T-cell (primary cell): ENCODE measurements around the gene THY1. TPM values are rescaled to one million over a fixed set of nuclear protein-coding genes. Genes with fewer than 3 reads are reported as not detected.

Experiments used
- ATAC-seq, 4 experiments: fragments of 200-7000 bp in 3 of 4; fragments of 150-1000 bp in 1 of 4; cut with Tn5 transposase; replicated peaks in 1 of 4; 1 replicate in 3 of 4; 2 replicates in 1 of 4; pipeline ENCODE4 v1.10.0; 2021; ENCODE audit warnings: moderate library complexity in 3 of 4, mild to moderate bottlenecking in 2 of 4, moderate number of reproducible peaks in 1 of 4
- CTCF ChIA-PET, 2 donors: fragments of 300-600 bp; sonication (Branson Sonifier 250); formaldehyde crosslinking; loops; one replicate each; lab custom pipeline; 2022; ENCODE audit warnings: antibody characterized with exemption in 2 of 2; lab: Charles Lee
- POLR2A ChIA-PET, 2 donors: fragments of 300-600 bp; sonication (Branson Sonifier 250); formaldehyde crosslinking; loops; one replicate each; lab custom pipeline; 2022; ENCODE audit warnings: antibody characterized with exemption in 2 of 2; lab: Charles Lee
- DNase-seq, 35 experiments: peaks; one replicate each; pipeline versions ENCODE4 v3.0.0 to v3.0.0-alpha.2; 2013 to 2023
- H3K27ac ChIP-seq: one replicate; pipeline ENCODE4 v1.5.1; 2013; ENCODE audit warnings: low read length
- H3K27me3 ChIP-seq, 2 experiments: replicated peaks in 1 of 2; 1 replicate in 1 of 2; 2 replicates in 1 of 2; pipeline versions ENCODE4 v1.6.1 to v1.7.0; 2013; ENCODE audit warnings: low read length in 1 of 2, mixed read lengths in 1 of 2; ENCODE audit not compliant: control insufficient read depth in 2 of 2, insufficient read depth in 2 of 2; ENCODE audit errors: extremely low read depth in 1 of 2
- H3K36me3 ChIP-seq, 2 donors: 1 replicate in 1 of 2; 2 replicates in 1 of 2; pipeline versions ENCODE4 v1.6.1 to v1.7.0; 2013; ENCODE audit warnings: low read length in 1 of 2; ENCODE audit not compliant: control insufficient read depth in 2 of 2, insufficient read depth in 1 of 2; ENCODE audit errors: extremely low read depth in 1 of 2
- H3K4me1 ChIP-seq, 2 experiments: 1 replicate in 1 of 2; 2 replicates in 1 of 2; pipeline versions ENCODE4 v1.6.1 to v1.7.0; 2013; ENCODE audit warnings: low read length in 2 of 2, mixed read lengths in 1 of 2; ENCODE audit not compliant: insufficient read depth in 2 of 2, control insufficient read depth in 1 of 2; ENCODE audit errors: extremely low read depth in 1 of 2
- H3K4me3 ChIP-seq, 2 donors: 1 replicate in 1 of 2; 2 replicates in 1 of 2; pipeline versions ENCODE4 v1.5.1 to v1.7.0; 2013; ENCODE audit warnings: mild to moderate bottlenecking in 2 of 2, low read length in 1 of 2, moderate library complexity in 1 of 2; ENCODE audit not compliant: control insufficient read depth in 1 of 2; ENCODE audit errors: extremely low read depth in 1 of 2
- H3K9me3 ChIP-seq: 2 replicates; pipeline ENCODE4 v1.7.0; 2013
- H3K27ac Mint-ChIP-seq, 2 donors: one replicate each; pipeline ENCODE4 v1.8.0; 2020 to 2021; ENCODE audit warnings: mild to moderate bottlenecking in 2 of 2, mixed read lengths in 2 of 2
- H3K27me3 Mint-ChIP-seq, 2 donors: one replicate each; pipeline ENCODE4 v1.8.0; 2021 to 2022; ENCODE audit warnings: mixed read lengths in 2 of 2
- H3K36me3 Mint-ChIP-seq: one replicate; pipeline ENCODE4 v1.8.0; 2021; ENCODE audit warnings: mixed read lengths
- H3K4me1 Mint-ChIP-seq, 3 donors: one replicate each; pipeline ENCODE4 v1.8.0; 2020 to 2022; ENCODE audit warnings: mixed read lengths in 3 of 3, mild to moderate bottlenecking in 1 of 3
- H3K4me3 Mint-ChIP-seq, 3 donors: one replicate each; pipeline ENCODE4 v1.8.0; 2020 to 2022; ENCODE audit warnings: mild to moderate bottlenecking in 3 of 3, mixed read lengths in 3 of 3, moderate library complexity in 3 of 3
- H3K9me3 Mint-ChIP-seq, 3 donors: one replicate each; pipeline ENCODE4 v1.8.0; 2020 to 2022; ENCODE audit warnings: mixed read lengths in 3 of 3
- WGBS: methylation state at CpG from one replicate; pipeline ENCODE4 v1.1.5; 2013; ENCODE audit warnings: missing lambda C conversion rate; ENCODE audit not compliant: insufficient coverage; 5-methylcytosine and 5-hydroxymethylcytosine counted together
- total RNA-seq, 35 experiments: library from RNA in 6 of 35; stranded (reverse) in 6 of 35; fragments of 120-200 nt in 1 of 35; gene quantifications; one replicate each; pipeline versions ENCODE4 v1.2.1 to v1.2.4 and lab custom pipeline; 2013 to 2026

Gene THY1
- total RNA-seq, 5 donors from 2014 or later (not counting 1 experiment from before 2014, with no cell fraction given) = 0.44 to 0.76 (median 0.48) TPM; not detected in 1

DNA sequence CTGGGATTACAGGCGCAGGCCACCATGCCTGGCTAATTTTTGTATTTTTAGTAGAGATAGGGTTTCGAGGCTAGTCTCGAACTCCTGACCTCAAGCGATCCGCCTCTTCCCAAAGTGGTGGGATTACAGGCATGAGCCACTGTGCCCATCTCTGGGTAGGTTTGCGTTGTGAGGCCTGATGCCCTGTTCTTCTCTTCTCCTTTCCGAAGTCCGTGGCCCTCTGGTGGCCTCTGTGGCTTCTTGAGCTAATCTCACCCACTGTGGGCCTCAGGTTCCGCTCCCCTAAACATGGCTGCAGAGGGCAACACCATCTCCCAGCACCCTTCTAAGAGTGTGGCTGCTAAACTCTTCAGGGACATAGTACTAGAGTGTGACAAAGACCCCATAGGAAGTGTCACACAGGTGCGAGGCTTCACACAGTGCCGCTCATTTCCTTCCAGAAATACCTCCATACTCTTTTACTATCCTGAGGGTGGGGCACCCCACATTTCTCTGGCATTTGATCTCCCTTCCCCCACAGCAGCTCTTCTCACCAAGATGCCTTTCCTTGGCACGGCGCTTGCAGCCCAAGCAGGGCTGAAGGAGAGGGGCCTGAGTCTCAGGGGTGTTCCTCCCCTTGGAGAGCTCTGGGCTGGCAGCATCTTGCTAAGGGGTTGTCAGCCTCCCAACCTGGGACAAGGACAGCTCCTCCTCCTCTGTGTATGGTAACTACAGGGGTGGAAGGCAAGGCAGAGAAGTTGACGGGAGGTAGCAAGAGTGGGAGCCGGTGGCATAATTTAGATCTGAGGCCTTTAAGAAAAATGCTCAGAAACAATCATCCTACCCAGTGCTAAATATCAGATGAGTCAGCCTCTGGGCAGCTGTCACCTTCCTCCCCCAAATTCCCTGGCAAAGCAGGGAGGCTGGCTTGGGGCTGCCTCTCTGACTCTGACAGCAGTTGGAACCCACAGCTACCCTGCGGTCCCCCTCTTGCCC, 6.1 kb downstream of the THY1 start:
- H3K4me3 Mint-ChIP-seq = no peak overlapping the region
- H3K4me1 ChIP-seq = peaks cover 0 to 2% of the 10 kb centered on the region in 2 experiments
- H3K27me3 ChIP-seq = peaks cover 5 to 52% of the 10 kb centered on the region in 2 experiments
- H3K4me1 Mint-ChIP-seq = peaks cover 2 to 6% (median 6%) of the 10 kb centered on the region in 3 donors
- ATAC-seq = no peak
- ChIA-PET POLR2A (no interaction called here), CTCF (no interaction called here)
- 93% methylated on average over 7 of the region's 16 CpGs for WGBS
- H3K27ac Mint-ChIP-seq = no peak overlapping the region
- no peaks in the 10 kb centered on the region for H3K36me3 ChIP-seq
- peaks cover 37 to 38% of the 10 kb centered on the region in 2 donors for H3K27me3 Mint-ChIP-seq
- no peak overlapping the region for H3K4me3 ChIP-seq
- peaks cover 0 to 8% (median 4%) of the 10 kb centered on the region in 3 donors for H3K9me3 Mint-ChIP-seq
- no peaks in the 10 kb centered on the region for H3K9me3 ChIP-seq
- H3K36me3 Mint-ChIP-seq = no peaks in the 10 kb centered on the region
- H3K27ac ChIP-seq = no peak overlapping the region
- DNase-seq = no peak

DNA sequence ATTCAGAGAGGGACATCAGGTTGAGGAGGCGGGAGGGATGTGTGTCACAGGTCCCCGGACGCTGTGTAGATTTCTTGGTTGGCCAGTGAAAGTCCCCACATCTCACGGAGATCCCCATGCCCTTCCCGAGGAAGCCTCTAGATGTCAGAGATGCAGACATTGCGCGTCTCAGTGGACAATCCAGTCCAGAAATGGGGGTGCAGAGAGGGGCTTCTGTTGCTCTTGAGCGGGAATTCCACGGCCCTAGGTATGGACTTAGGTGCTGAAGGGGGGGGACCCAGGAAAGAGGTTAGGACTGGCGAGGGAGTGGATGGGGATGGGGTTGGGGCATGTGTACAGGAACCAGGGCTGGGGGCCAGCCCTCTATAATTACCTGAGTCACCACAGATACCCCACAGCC, 7.0 kb downstream of the THY1 start:
- H3K36me3 ChIP-seq = no peaks in the 10 kb centered on the region
- no peaks in the 10 kb centered on the region for H3K4me1 Mint-ChIP-seq
- ChIA-PET POLR2A (no interaction called here), CTCF (no interaction called here)
- no peaks in the 10 kb centered on the region for H3K36me3 Mint-ChIP-seq
- H3K4me3 ChIP-seq = no peak overlapping the region
- peaks cover 0 to 8% (median 4%) of the 10 kb centered on the region in 3 donors for H3K9me3 Mint-ChIP-seq
- WGBS = 88% methylated on average over 8 of the region's 10 CpGs
- H3K27me3 Mint-ChIP-seq = peaks cover 31 to 34% of the 10 kb centered on the region in 2 donors
- peaks cover 0 to 48% of the 10 kb centered on the region in 2 experiments for H3K27me3 ChIP-seq
- H3K27ac ChIP-seq = no peak overlapping the region
- no peak for ATAC-seq
- DNase-seq = no peak
- H3K27ac Mint-ChIP-seq = no peak overlapping the region
- no peak overlapping the region for H3K4me3 Mint-ChIP-seq
- H3K9me3 ChIP-seq = no peaks in the 10 kb centered on the region
- no peaks in the 10 kb centered on the region for H3K4me1 ChIP-seq

DNA sequence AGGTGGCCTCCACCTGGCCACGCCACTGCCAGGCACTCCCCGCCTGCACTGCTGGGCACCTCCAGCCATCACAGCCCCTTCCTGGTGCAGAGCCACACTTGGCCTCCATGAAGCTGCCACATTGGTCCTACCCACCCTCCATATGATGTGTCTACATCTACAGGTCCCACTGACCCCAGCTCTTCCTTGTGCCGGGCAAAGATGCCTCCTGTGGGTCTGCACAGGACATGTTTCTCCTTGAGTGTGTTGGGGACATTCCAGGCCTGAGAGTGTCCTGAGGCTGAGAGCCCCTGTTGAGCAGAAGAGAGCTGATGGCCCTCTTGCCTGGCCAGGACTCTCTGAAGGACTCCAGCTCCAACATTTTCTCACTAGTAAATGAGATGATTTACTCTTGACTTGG, 7.5 kb downstream of the THY1 start:
- Histone ChIP-seq H3K9me3 (no peaks in the 10 kb centered on the region), H3K4me3 (no peak overlapping the region), H3K27me3 (peaks cover 0 to 43% of the 10 kb centered on the region in 2 experiments), H3K27ac (no peak overlapping the region), H3K4me1 (no peaks in the 10 kb centered on the region), H3K36me3 (no peaks in the 10 kb centered on the region)
- H3K27ac Mint-ChIP-seq = no peak overlapping the region
- H3K27me3 Mint-ChIP-seq = peaks cover 28 to 32% of the 10 kb centered on the region in 2 donors
- no peak for DNase-seq
- ChIA-PET CTCF (no interaction called here), POLR2A (no interaction called here)
- no peaks in the 10 kb centered on the region for H3K4me1 Mint-ChIP-seq
- no peak overlapping the region for H3K4me3 Mint-ChIP-seq
- no peak for ATAC-seq
- H3K9me3 Mint-ChIP-seq = peaks cover 0 to 8% (median 4%) of the 10 kb centered on the region in 3 donors
- H3K36me3 Mint-ChIP-seq = no peaks in the 10 kb centered on the region
- 72% methylated on average over 2 of the region's 3 CpGs for WGBS

DNA sequence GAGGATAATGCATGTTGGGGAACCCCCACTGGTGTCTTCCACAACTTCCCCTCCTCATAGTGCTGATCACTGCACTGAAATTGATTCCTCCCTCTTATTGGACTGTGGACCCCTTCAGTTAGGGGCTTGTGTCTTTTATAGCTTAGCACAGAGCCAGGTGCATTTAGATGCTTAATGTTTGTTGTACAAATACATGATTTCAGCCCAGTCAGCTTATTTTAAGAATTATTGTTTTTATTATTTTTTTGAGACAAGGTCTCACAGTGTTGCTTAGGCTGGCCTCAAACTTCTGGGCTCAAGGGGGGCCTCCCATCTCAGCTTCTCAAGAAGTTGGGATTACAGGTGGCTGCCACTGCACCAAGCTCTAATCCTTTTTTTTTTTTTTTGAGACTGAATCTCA, 8.2 kb downstream of the THY1 start:
- Mint-ChIP-seq H3K27me3 (peaks cover 20 to 25% of the 10 kb centered on the region in 2 donors), H3K9me3 (peaks cover 0 to 8% (median 4%) of the 10 kb centered on the region in 3 donors), H3K27ac (no peak overlapping the region), H3K36me3 (no peaks in the 10 kb centered on the region), H3K4me1 (no peaks in the 10 kb centered on the region), H3K4me3 (no peak overlapping the region)
- DNase-seq = no peak
- H3K36me3 ChIP-seq = no peaks in the 10 kb centered on the region
- H3K4me1 ChIP-seq = no peaks in the 10 kb centered on the region
- no peak overlapping the region for H3K27ac ChIP-seq
- ChIA-PET POLR2A (interaction anchor here in 1 of 2 donors (0.7 kb wide), 1 partner anchor 1243 kb away, joined by 3 read pairs; no protein-coding TSS in a partner anchor), CTCF (interaction anchor here in 1 of 2 donors (0.6 kb wide), 1 partner anchor 78 kb away, joined by 4 read pairs; no protein-coding TSS in a partner anchor)
- no peak overlapping the region for H3K4me3 ChIP-seq
- H3K9me3 ChIP-seq = no peaks in the 10 kb centered on the region
- H3K27me3 ChIP-seq = peaks cover 0 to 38% of the 10 kb centered on the region in 2 experiments
- ATAC-seq = no peak

DNA sequence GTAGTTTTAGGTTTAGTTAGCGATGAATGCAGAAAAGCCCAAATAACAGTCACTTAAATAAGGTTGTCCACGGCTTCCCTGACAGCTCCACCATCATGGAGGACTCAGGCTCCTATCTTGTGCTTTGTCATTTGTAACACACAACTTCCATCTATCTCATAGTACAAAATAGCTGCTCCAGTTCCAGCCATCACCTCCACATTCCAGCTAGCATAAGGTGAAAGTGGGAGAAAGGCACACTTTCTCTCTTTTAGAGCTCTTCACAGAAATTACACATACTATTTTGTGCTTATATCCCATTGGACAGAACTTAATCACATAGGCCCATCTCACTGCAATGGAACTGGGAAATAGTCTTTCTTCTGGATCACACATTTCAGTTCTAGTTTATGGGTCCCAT, 8.7 kb downstream of the THY1 start:
- Mint-ChIP-seq H3K9me3 (peaks cover 0 to 8% (median 4%) of the 10 kb centered on the region in 3 donors), H3K27ac (no peak overlapping the region)
- POLR2A ChIA-PET = interaction anchor here in 1 of 2 donors (0.7 kb wide), 1 partner anchor 1242 kb away, joined by 3 read pairs; no protein-coding TSS in a partner anchor

DNA sequence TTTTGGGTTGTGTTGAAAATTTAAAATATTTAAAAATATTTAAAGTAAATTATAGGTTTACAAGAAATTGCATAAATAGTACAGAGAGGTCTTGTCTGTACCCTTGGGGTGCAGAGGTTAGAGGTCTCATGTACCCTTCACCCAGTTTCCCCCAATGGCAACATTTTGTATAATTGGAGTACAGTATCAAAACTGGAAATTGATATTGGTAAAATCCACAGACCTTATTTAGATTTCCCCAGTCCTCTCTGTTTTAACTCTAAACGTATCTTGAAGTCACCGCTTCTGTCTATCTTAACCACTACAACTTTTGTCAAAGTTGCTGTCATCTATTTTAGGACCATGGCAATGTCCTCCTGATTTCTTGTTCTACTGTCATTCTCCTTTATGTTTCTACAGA, 10.9 kb downstream of the THY1 start:
- H3K4me1 Mint-ChIP-seq = no peaks in the 10 kb centered on the region
- H3K4me1 ChIP-seq = no peaks in the 10 kb centered on the region
- H3K27ac Mint-ChIP-seq = no peak overlapping the region
- peaks cover 3 to 15% of the 10 kb centered on the region in 2 donors for H3K27me3 Mint-ChIP-seq
- 90% methylated on average over 2 of the region's 2 CpGs for WGBS
- no peak overlapping the region for H3K27ac ChIP-seq
- no peak overlapping the region for H3K4me3 ChIP-seq
- no peak for ATAC-seq
- POLR2A ChIA-PET = no interaction called here
- no peak overlapping the region for H3K4me3 Mint-ChIP-seq
- H3K9me3 ChIP-seq = no peaks in the 10 kb centered on the region
- peaks cover 0 to 13% of the 10 kb centered on the region in 2 experiments for H3K27me3 ChIP-seq
- H3K36me3 Mint-ChIP-seq = no peaks in the 10 kb centered on the region
- peaks cover 0 to 8% (median 4%) of the 10 kb centered on the region in 3 donors for H3K9me3 Mint-ChIP-seq
- DNase-seq = no peak
- no peaks in the 10 kb centered on the region for H3K36me3 ChIP-seq
- CTCF ChIA-PET = no interaction called here

More for the DNA sequence above, 8.7 kb downstream of the THY1 start:
- no peak for DNase-seq
- H3K4me1 Mint-ChIP-seq = no peaks in the 10 kb centered on the region
- H3K27me3 Mint-ChIP-seq = peaks cover 16 to 21% of the 10 kb centered on the region in 2 donors
- CTCF ChIA-PET = interaction anchor here in 1 of 2 donors (0.6 kb wide), 1 partner anchor 78 kb away, joined by 4 read pairs; no protein-coding TSS in a partner anchor
- no peak overlapping the region for H3K4me3 Mint-ChIP-seq
- H3K4me3 ChIP-seq = no peak overlapping the region
- ATAC-seq = no peak
- H3K36me3 ChIP-seq = no peaks in the 10 kb centered on the region
- H3K27ac ChIP-seq = no peak overlapping the region
- no peaks in the 10 kb centered on the region for H3K4me1 ChIP-seq
- H3K36me3 Mint-ChIP-seq = no peaks in the 10 kb centered on the region
- no peaks in the 10 kb centered on the region for H3K9me3 ChIP-seq
- WGBS = no CpG with 5 or more reads among the region's 2 CpGs
- peaks cover 0 to 34% of the 10 kb centered on the region in 2 experiments for H3K27me3 ChIP-seq
